BJ (cell line): ENCODE data around the gene TTC3. TPM values are rescaled to one million over a fixed set of nuclear protein-coding genes. Genes with fewer than 3 reads are reported as not detected.

Experiments
- CTCF ChIA-PET: fragments of 350-600 bp; formaldehyde crosslinking; extraction: SDS; loops from one replicate; lab custom pipeline; 2021; ENCODE audit warnings: antibody characterized with exemption, inconsistent platforms; lab: Yijun Ruan, JAX
- POLR2A ChIA-PET: fragments of 300-600 bp; sonication (Branson Sonifier 250); formaldehyde crosslinking; extraction: SDS; loops from one replicate; lab custom pipeline; 2021; ENCODE audit warnings: antibody characterized with exemption; lab: Charles Lee
- DNase-seq: peaks from one replicate; pipeline ENCODE4 v3.0.0-alpha.2; 2011; ENCODE audit warnings: low read depth
- H3K27me3 ChIP-seq: 2 replicates; pipeline ENCODE4 v1.6.0; 2011; ENCODE audit warnings: low read length; ENCODE audit not compliant: control insufficient read depth, insufficient read depth
- H3K36me3 ChIP-seq: 2 replicates; pipeline ENCODE4 v1.5.1; 2011; ENCODE audit warnings: low read length; ENCODE audit not compliant: control insufficient read depth, insufficient read depth
- H3K4me3 ChIP-seq: 2 replicates; pipeline ENCODE4 v1.5.1; 2011; ENCODE audit warnings: low read depth, mild to moderate bottlenecking, control low read depth, low read length
- CTCF ChIP-seq: IDR thresholded peaks from 2 replicates; pipeline ENCODE4 v1.5.1; 2011; ENCODE audit warnings: low read depth, mild to moderate bottlenecking, control low read depth, inconsistent platforms, low read length, moderate library complexity; ENCODE audit not compliant: insufficient read depth
- polyA plus RNA-seq: library from polyadenylated mRNA; depleted of rRNA; stranded (reverse); fragments of >200 nt; gene quantifications from 2 replicates; pipeline ENCODE4 v1.2.3, GENCODE V29; 2011

TTC3 gene
- polyA plus RNA-seq, 1 experiment: 108 TPM

- ChIA-PET CTCF (interaction anchor here (0.7 kb wide), 1 partner anchor 165 kb away, joined by 3 read pairs; no protein-coding TSS in a partner anchor), POLR2A (no interaction called here)
- Histone ChIP-seq H3K27me3 (no peaks in the 10 kb centered on the region), H3K36me3 (peaks cover 5% of the 10 kb centered on the region), H3K4me3 (no peak overlapping the region)
- DNase-seq: peak; percentile 63
- no peak for TF ChIP-seq CTCF
These were observed 82.1 kb downstream of the TTC3 start for GRCh38 chr21:37155186-37155585.

GRCh38 chr21:37157938-37158337, 84.9 kb downstream of the TTC3 start:
- ChIA-PET POLR2A (no interaction called here), CTCF (interaction anchor here (0.6 to 1.7 kb wide), 3 partner anchors 16 to 516 kb away, joined by 3 to 4 read pairs (median 3); no protein-coding TSS in a partner anchor)
- Histone ChIP-seq H3K4me3 (no peak overlapping the region), H3K27me3 (no peaks in the 10 kb centered on the region), H3K36me3 (peaks cover 8% of the 10 kb centered on the region)
- TF ChIP-seq CTCF: no peak
- no peak for DNase-seq

DNA sequence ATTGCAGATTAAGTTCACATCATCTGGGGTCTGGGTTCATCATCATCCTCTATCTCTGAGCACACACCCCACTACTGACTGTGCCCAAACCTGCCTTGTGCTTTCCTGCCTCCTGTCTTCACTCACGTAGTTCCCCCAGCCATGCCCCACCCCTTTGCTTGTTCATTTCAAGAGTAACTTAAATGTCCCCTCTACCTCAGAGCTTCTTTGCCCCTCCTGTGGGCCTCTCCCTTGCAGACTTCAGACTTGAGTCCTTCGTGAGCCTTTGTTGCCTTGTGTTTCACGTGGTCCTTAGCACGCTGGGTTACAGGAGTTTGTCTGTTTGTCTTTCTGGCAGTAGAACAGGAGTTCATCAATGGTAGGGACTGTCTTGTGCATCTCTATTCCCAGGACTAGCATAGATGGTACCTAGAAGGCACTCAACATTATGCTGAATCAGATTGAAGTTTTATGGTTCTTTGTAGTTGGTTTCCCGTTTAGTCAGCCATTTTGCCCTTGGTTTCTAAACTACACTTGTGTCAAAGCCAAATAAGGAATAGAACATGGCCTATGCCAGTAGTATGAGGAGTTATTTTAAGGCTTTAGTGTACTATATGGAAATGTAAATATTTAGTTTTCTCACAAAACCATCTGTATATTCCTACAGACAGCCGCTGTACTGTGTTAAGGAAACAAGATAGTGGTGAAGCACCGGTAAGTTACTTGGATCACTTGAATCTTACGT, 86.2 kb downstream of the TTC3 start:
- Histone ChIP-seq H3K36me3 (peaks cover 10% of the 10 kb centered on the region), H3K27me3 (no peaks in the 10 kb centered on the region), H3K4me3 (no peak overlapping the region)
- POLR2A ChIA-PET: no interaction called here
- TF ChIP-seq CTCF: no peak
- CTCF ChIA-PET: interaction anchor here (0.7 to 1.7 kb wide), 2 partner anchors 18 to 182 kb away, joined by 3 to 4 read pairs; no protein-coding TSS in a partner anchor
- no peak for DNase-seq

DNA sequence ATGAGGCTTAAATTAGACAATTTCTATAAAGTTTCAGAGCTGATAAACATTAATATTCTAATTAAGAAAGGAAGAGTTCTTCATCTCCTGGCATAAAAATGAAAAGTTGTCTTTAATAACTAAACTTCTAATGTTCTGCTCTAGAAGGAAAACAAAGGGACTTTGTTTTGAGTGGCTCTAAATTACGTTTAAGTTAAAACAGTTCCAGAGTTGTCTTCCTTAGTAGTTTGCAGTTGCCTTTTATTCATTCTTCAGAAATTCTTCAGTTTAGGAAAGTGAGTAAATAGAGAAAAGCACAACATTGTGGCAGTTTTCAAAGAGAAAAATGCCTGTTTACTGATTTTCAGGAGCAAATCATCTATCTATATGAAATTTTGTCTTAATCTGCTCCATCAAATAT, 86.9 kb downstream of the TTC3 start:
- CTCF ChIA-PET: no interaction called here
- no peak for DNase-seq
- Histone ChIP-seq H3K4me3 (no peak overlapping the region), H3K27me3 (no peaks in the 10 kb centered on the region), H3K36me3 (peaks cover 9% of the 10 kb centered on the region)
- TF ChIP-seq CTCF: no peak
- POLR2A ChIA-PET: no interaction called here

DNA sequence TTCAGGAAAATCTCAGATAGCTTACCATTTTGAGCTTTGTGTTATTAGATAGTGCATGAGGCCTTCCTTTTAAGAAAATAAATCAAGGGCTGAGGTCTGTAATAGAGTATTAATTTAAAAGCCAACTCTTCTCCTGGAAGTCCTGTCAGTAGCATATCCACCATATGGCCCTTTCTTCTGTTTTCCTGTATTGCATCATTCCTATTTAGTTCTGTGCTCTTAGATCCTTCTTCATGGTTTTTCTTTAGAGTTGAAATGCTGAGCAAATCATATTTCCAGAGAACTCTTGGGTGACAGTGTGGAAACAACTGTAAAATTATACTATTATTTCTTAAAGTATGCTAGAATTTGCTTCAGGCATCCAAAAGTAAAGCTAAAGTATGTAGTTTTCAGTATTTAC, 91.7 kb downstream of the TTC3 start:
- no peak for DNase-seq
- ChIA-PET CTCF (no interaction called here), POLR2A (no interaction called here)
- Histone ChIP-seq H3K27me3 (no peaks in the 10 kb centered on the region), H3K4me3 (no peak overlapping the region), H3K36me3 (peaks cover 11% of the 10 kb centered on the region)
- no peak for TF ChIP-seq CTCF
